Endothelial cell of umbilical vein (primary cell): ENCODE measurements around the gene SKAP1. TPM values are rescaled to one million over a fixed set of nuclear protein-coding genes. Genes with fewer than 3 reads are reported as not detected.

Experiments
- BruUV-seq: library from RNA; stranded (reverse); fragments of 400-500 nt; replicated peaks from 2 replicates; lab custom pipeline; 2021; lab: Mats Ljungman, UMichigan
- CTCF ChIA-PET: fragments of 300-600, 350-600 bp; sonication (Branson Sonifier 250); formaldehyde crosslinking; loops from one replicate; lab custom pipeline; 2021; ENCODE audit warnings: antibody characterized with exemption, inconsistent platforms; lab: Charles Lee
- POLR2A ChIA-PET: fragments of 300-600, 350-600 bp; sonication (Branson Sonifier 250); formaldehyde crosslinking; loops from one replicate; lab custom pipeline; 2021; ENCODE audit warnings: antibody characterized with exemption, inconsistent platforms; lab: Charles Lee
- DNase-seq: peaks from one replicate; pipeline ENCODE4 v3.0.0-alpha.2; 2011; ENCODE audit warnings: low read depth, low spot score
- FAIRE-seq: peaks from 2 replicates; lab custom pipeline; 2011; peaks lifted over from hg19 to GRCh38; lab: Jason Lieb, UNC
- H2AFZ ChIP-seq: 2 replicates; pipeline ENCODE4 v1.6.0; 2012; ENCODE audit warnings: low read depth, low read length, control low read depth, inconsistent platforms
- H3K27ac ChIP-seq: 2 replicates; pipeline ENCODE4 v1.5.1; 2011; ENCODE audit warnings: low read depth, mild to moderate bottlenecking, control low read depth, low read length, moderate library complexity; ENCODE audit not compliant: insufficient read depth
- H3K27me3 ChIP-seq, 2 experiments: 2 replicates each; pipeline versions ENCODE4 v1.6.0 to v1.6.1; 2011; ENCODE audit warnings: low read length in 2 of 2, mixed read lengths in 1 of 2; ENCODE audit not compliant: control insufficient read depth in 2 of 2, insufficient read depth in 2 of 2
- H3K36me3 ChIP-seq, 2 experiments: 2 replicates in 1 of 2; 3 replicates in 1 of 2; pipeline ENCODE4 v1.5.1; 2011; ENCODE audit warnings: low read length in 2 of 2, mild to moderate bottlenecking in 1 of 2, moderate library complexity in 1 of 2; ENCODE audit not compliant: control insufficient read depth in 2 of 2, insufficient read depth in 2 of 2; ENCODE audit errors: extremely low read depth in 1 of 2
- H3K4me1 ChIP-seq: 3 replicates; pipeline ENCODE4 v1.5.1; 2011; ENCODE audit warnings: mild to moderate bottlenecking, low read length; ENCODE audit not compliant: control insufficient read depth, insufficient read depth; ENCODE audit errors: extremely low read depth
- H3K4me2 ChIP-seq: 2 replicates; pipeline ENCODE4 v1.6.1; 2011; ENCODE audit warnings: low read length, control low read depth, mixed read lengths; ENCODE audit not compliant: insufficient read depth
- H3K4me3 ChIP-seq, 3 experiments: fragments of 200-600 bp in 1 of 3; sonication (generic), shearing (Covaris generic) in 1 of 3; replicated peaks in 1 of 3; 2 replicates each; pipeline ENCODE4 v1.5.1; 2011 to 2016; ENCODE audit warnings: control low read depth in 3 of 3, low read length in 3 of 3, mild to moderate bottlenecking in 2 of 3, inconsistent platforms in 1 of 3, low read depth in 1 of 3, moderate library complexity in 1 of 3; ENCODE audit not compliant: insufficient read depth in 1 of 3
- H3K79me2 ChIP-seq: 2 replicates; pipeline ENCODE4 v1.6.0; 2012; ENCODE audit warnings: low read length, inconsistent platforms; ENCODE audit not compliant: control insufficient read depth, insufficient read depth
- H3K9ac ChIP-seq: replicated peaks from 2 replicates; pipeline ENCODE3; 2011; ENCODE audit warnings: low read length, control low read depth; ENCODE audit not compliant: insufficient read depth; ENCODE audit errors: extremely low read depth
- H3K9me1 ChIP-seq: replicated peaks from 3 replicates; pipeline ENCODE4 v1.6.0; 2011; ENCODE audit warnings: mild to moderate bottlenecking, low read length; ENCODE audit not compliant: control insufficient read depth, insufficient read depth; ENCODE audit errors: extremely low read depth
- H3K9me3 ChIP-seq: replicated peaks from 2 replicates; pipeline ENCODE4 v1.5.1; 2012; ENCODE audit warnings: low read length, inconsistent platforms; ENCODE audit not compliant: control insufficient read depth, insufficient read depth
- H4K20me1 ChIP-seq: replicated peaks from 2 replicates; pipeline ENCODE3; 2011; ENCODE audit warnings: mild to moderate bottlenecking, low read length; ENCODE audit not compliant: control insufficient read depth, insufficient read depth; ENCODE audit errors: extremely low read depth
- CTCF ChIP-seq, 2 donors: IDR thresholded peaks; 1 replicate in 1 of 2; 2 replicates in 1 of 2; pipeline ENCODE4 v1.5.1; 2011; ENCODE audit warnings: low read length in 2 of 2, mild to moderate bottlenecking in 2 of 2, moderate library complexity in 2 of 2, control low read depth in 1 of 2, inconsistent platforms in 1 of 2, low read depth in 1 of 2; ENCODE audit not compliant: insufficient read depth in 1 of 2; ENCODE audit errors: extremely low read depth in 1 of 2
- EZH2 ChIP-seq: IDR thresholded peaks from 2 replicates; pipeline ENCODE4 v1.6.1; 2012; ENCODE audit warnings: borderline replicate concordance, low read depth, mild to moderate bottlenecking, moderate library complexity, low read length, inconsistent platforms; ENCODE audit not compliant: severe bottlenecking
- FOS ChIP-seq: IDR thresholded peaks from 2 replicates; pipeline ENCODE4 v1.6.1; 2011; ENCODE audit warnings: mild to moderate bottlenecking, low read length, moderate library complexity, borderline replicate concordance; ENCODE audit not compliant: insufficient read depth
- GATA2 ChIP-seq: IDR thresholded peaks from 2 replicates; pipeline ENCODE4 v1.7.0; 2011; ENCODE audit warnings: low read depth, mild to moderate bottlenecking, moderate library complexity, mixed read lengths, low read length; ENCODE audit not compliant: insufficient read length, insufficient read depth
- JUN ChIP-seq: IDR thresholded peaks from 2 replicates; pipeline ENCODE4 v1.6.1; 2011; ENCODE audit warnings: borderline replicate concordance, low read depth; ENCODE audit not compliant: insufficient read length, insufficient read depth
- MYC ChIP-seq: IDR thresholded peaks from one replicate; pipeline ENCODE4 v1.6.1; 2011; ENCODE audit warnings: mild to moderate bottlenecking, low read depth, low read length
- POLR2A ChIP-seq: IDR thresholded peaks from 2 replicates; pipeline ENCODE4 v1.6.1; 2012; ENCODE audit warnings: low read depth, mild to moderate bottlenecking, control low read depth, low read length
- POLR2AphosphoS5 ChIP-seq: IDR thresholded peaks from 2 replicates; pipeline ENCODE4 v1.6.1; 2012; ENCODE audit warnings: low read depth, mild to moderate bottlenecking, control low read depth, low read length, moderate library complexity; ENCODE audit not compliant: insufficient read depth
- dilution Hi-C: fragments of 300-500 bp; cut with MboI; formaldehyde crosslinking; loops from one replicate; pipeline ENCODE4 v1.15.0; 2019; ENCODE audit warnings: low sequenced_read_pairs; ENCODE audit not compliant: extremely low pct_ligation_motif_present
- intact Hi-C: fragments of 100-400 bp; cut with micrococcal nuclease; formaldehyde crosslinking; loops from one replicate; pipeline ENCODE4 v1.10.0; 2022
- polyA plus RNA-seq, 4 experiments: library from polyadenylated mRNA; depleted of rRNA in 3 of 4; stranded (reverse) in 3 of 4; unstranded in 1 of 4; fragments of >200 nt; gene quantifications; 2 replicates each; pipeline versions ENCODE4 v1.2.1 to v1.2.3, GENCODE V29; 2011 to 2012; ENCODE audit warnings: missing spikeins in 1 of 4
- total RNA-seq: library from RNA; stranded (reverse); gene quantifications from 2 replicates; pipeline ENCODE4 v1.2.3, GENCODE V29; 2021
- TF ChIP-seq, protein P1 (sequence below): IDR thresholded peaks from 2 replicates; pipeline ENCODE4 v1.6.1; 2011; ENCODE audit not compliant: insufficient read depth, insufficient read length

Gene SKAP1
- total and polyA plus RNA-seq, 2 donors (not counting 3 experiments of a cell fraction or from before 2014, with no cell fraction given): 0.75 TPM; not detected in 1

GRCh38 chr17:48223945-48224344 is 206.1 kb downstream of the SKAP1 start:
- H4K20me1 ChIP-seq: no peaks in the 10 kb centered on the region
- ChIA-PET POLR2A (no interaction called here), CTCF (interaction anchor here (0.6 to 3.8 kb wide), 20 partner anchors 9 to 412 kb away, joined by 3 to 33 read pairs (median 4); partner anchors contain the start of gene HOXB5)
- H3K9me1 ChIP-seq: no peaks in the 10 kb centered on the region
- H3K9me3 ChIP-seq: no peaks in the 10 kb centered on the region
- FAIRE-seq (peak; percentile 18), DNase-seq (no peak)
- no peaks in the 10 kb centered on the region for H3K79me2 ChIP-seq
- peaks cover 9% of the 10 kb centered on the region for H3K4me1 ChIP-seq
- no peaks in the 10 kb centered on the region for H3K36me3 ChIP-seq
- BruUV-seq: no TSS peak
- peak overlapping the region; percentile 11 for H2AFZ ChIP-seq
- H3K4me3 ChIP-seq: no peak overlapping the region
- H3K27ac ChIP-seq: peak overlapping the region; percentile 29
- peak overlapping the region; percentile 28 for H3K4me2 ChIP-seq
- no peaks in the 10 kb centered on the region for H3K27me3 ChIP-seq
- intact Hi-C loops: loop anchor here (1.0 kb wide), 1 partner anchor 20 kb away; no protein-coding TSS in a partner anchor
- TF ChIP-seq CTCF (IDR thresholded peaks at IDR 0.05; ENCODE audit: extremely low read depth in 1 of 2, insufficient read depth in 1 of 2, low read depth in 1 of 2, low read length in 2 of 2): no peak
- TF ChIP-seq MYC: no peak
- no peak for TF ChIP-seq POLR2A
- no peak for TF ChIP-seq JUN
- TF ChIP-seq POLR2AphosphoS5: no peak
- TF ChIP-seq, protein P1, sequence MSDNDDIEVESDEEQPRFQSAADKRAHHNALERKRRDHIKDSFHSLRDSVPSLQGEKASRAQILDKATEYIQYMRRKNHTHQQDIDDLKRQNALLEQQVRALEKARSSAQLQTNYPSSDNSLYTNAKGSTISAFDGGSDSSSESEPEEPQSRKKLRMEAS: no peak
- TF ChIP-seq EZH2: no peak
- TF ChIP-seq GATA2: no peak
- no peak for TF ChIP-seq FOS
- dilution Hi-C loops: no loop called here
- no peak overlapping the region for H3K9ac ChIP-seq
